GM23248 (cell line): ENCODE results near the gene JCAD.

Experiments used
- EZH2 ChIP-seq: fragments of 200-600 bp; sonication (generic); IDR thresholded peaks from 2 replicates; pipeline ENCODE4 v1.6.1; 2018; ENCODE audit warnings: antibody characterized with exemption, mild to moderate bottlenecking; ENCODE audit not compliant: insufficient read depth, poor library complexity, severe bottlenecking
- EZH2phosphoT487 ChIP-seq: fragments of 200-600 bp; sonication (generic); IDR thresholded peaks from 2 replicates; pipeline ENCODE4 v1.6.1; 2018; ENCODE audit warnings: antibody characterized with exemption, moderate library complexity, mild to moderate bottlenecking, low read depth; ENCODE audit not compliant: insufficient read depth

GRCh38 chr10:29966269-29966668, 93.1 kb downstream of the JCAD start:
- TF ChIP-seq EZH2 (no peak), EZH2phosphoT487 (no peak)
